ENCODE measurements around the gene AGA. TPM values are rescaled to one million over a fixed set of nuclear protein-coding genes. Genes with fewer than 3 reads are reported as not detected.

AGA gene
- total and polyA plus RNA-seq, 2 of the 4 experiments (the other 2 are of a cell fraction) = 26.3 to 38.5 TPM

GRCh38 chr4:177404986-177405385 is 37.3 kb downstream of the AGA start:
- BruUV-seq (replicated peaks) = no TSS peak
- CTCF ChIA-PET = interaction anchor here (0.6 kb wide), 1 partner anchor 1295 kb away, joined by 5 read pairs; no protein-coding TSS in a partner anchor
- no peaks in the 10 kb centered on the region for H3K9me1 ChIP-seq (ENCODE audit: insufficient read depth, low read length)
- TF ChIP-seq, protein P1, sequence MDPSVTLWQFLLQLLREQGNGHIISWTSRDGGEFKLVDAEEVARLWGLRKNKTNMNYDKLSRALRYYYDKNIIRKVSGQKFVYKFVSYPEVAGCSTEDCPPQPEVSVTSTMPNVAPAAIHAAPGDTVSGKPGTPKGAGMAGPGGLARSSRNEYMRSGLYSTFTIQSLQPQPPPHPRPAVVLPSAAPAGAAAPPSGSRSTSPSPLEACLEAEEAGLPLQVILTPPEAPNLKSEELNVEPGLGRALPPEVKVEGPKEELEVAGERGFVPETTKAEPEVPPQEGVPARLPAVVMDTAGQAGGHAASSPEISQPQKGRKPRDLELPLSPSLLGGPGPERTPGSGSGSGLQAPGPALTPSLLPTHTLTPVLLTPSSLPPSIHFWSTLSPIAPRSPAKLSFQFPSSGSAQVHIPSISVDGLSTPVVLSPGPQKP (IDR thresholded peaks at IDR 0.05; ENCODE audit: borderline replicate concordance, low read depth, low read length) = no peak
- TF ChIP-seq MXI1 (IDR thresholded peaks at IDR 0.05; ENCODE audit: borderline replicate concordance, low read depth, low read length) (no peak), FOS (IDR thresholded peaks at IDR 0.05; ENCODE audit: low read depth, low read length) (no peak), RFX5 (IDR thresholded peaks at IDR 0.05; ENCODE audit: low read depth, low read length) (no peak), RCOR1 (IDR thresholded peaks at IDR 0.05; ENCODE audit: insufficient replicate concordance, low read length) (no peak), SMC3 (IDR thresholded peaks at IDR 0.05; ENCODE audit: low read depth, low read length) (no peak), MAFK (IDR thresholded peaks at IDR 0.05; ENCODE audit: low read depth, low read length) (no peak), NFE2L2 (IDR thresholded peaks at IDR 0.05; ENCODE audit: low read depth, low read length) (no peak), BHLHE40 (IDR thresholded peaks at IDR 0.05; ENCODE audit: low read depth, low read length) (no peak), CHD1 (IDR thresholded peaks at IDR 0.05; ENCODE audit: low read depth, low read length) (no peak), CEBPB (IDR thresholded peaks at IDR 0.05; ENCODE audit: low read depth, low read length) (no peak), RAD21 (IDR thresholded peaks at IDR 0.05; ENCODE audit: low read length) (no peak), POLR2A (IDR thresholded peaks at IDR 0.05; ENCODE audit: low read depth, low read length) (no peak), MAZ (IDR thresholded peaks at IDR 0.05; ENCODE audit: borderline replicate concordance, low read depth, low read length) (no peak), USF2 (IDR thresholded peaks at IDR 0.05; ENCODE audit: low read depth, low read length) (no peak)
- TF ChIP-seq, protein P2, sequence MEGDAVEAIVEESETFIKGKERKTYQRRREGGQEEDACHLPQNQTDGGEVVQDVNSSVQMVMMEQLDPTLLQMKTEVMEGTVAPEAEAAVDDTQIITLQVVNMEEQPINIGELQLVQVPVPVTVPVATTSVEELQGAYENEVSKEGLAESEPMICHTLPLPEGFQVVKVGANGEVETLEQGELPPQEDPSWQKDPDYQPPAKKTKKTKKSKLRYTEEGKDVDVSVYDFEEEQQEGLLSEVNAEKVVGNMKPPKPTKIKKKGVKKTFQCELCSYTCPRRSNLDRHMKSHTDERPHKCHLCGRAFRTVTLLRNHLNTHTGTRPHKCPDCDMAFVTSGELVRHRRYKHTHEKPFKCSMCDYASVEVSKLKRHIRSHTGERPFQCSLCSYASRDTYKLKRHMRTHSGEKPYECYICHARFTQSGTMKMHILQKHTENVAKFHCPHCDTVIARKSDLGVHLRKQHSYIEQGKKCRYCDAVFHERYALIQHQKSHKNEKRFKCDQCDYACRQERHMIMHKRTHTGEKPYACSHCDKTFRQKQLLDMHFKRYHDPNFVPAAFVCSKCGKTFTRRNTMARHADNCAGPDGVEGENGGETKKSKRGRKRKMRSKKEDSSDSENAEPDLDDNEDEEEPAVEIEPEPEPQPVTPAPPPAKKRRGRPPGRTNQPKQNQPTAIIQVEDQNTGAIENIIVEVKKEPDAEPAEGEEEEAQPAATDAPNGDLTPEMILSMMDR (conservative IDR thresholded peaks at IDR 0.05; ENCODE audit: low read depth, low read length) = no peak
- POLR2A ChIA-PET (ENCODE audit: unreplicated experiment) = no interaction called here
- intact Hi-C loops (cut with micrococcal nuclease) (no loop called here), dilution Hi-C loops (cut with HindIII; ENCODE audit: low sequenced_read_pairs, unreplicated experiment) (no loop called here), in situ Hi-C loops (cut with MboI; ENCODE audit: low sequenced_read_pairs) (no loop called here)
- H3K56ac ChIP-seq (ENCODE audit: extremely low read depth, insufficient read depth, low read length) = no peak overlapping the region
- H4K8ac ChIP-seq (ENCODE audit: low read depth in 2 of 2, low read length in 2 of 2) = no peak overlapping the region
- H2BK20ac ChIP-seq (ENCODE audit: low read depth, low read length) = no peak overlapping the region
- H3K4me3 ChIP-seq (ENCODE audit: insufficient read depth, low read depth, low read length) = no peak overlapping the region
- no peak for ATAC-seq (ENCODE audit: low read depth)
- no peak overlapping the region for H3K14ac ChIP-seq (replicated peaks; ENCODE audit: low read depth, low read length)
- DNase-seq = no peak
- no peak overlapping the region for H2AK9ac ChIP-seq (replicated peaks; ENCODE audit: low read depth, low read length, poor library complexity)
- WGBS, 2 experiments (ENCODE audit: extremely low coverage in 2 of 2, insufficient read length in 1 of 2) = no CpG with 5 or more reads among the region's 4 CpGs
- H3K9me3 ChIP-seq (ENCODE audit: control insufficient read depth, insufficient read depth, low read length) = no peaks in the 10 kb centered on the region
- H3K79me1 ChIP-seq (ENCODE audit: low read depth in 1 of 2, low read length in 2 of 2) = no peaks in the 10 kb centered on the region
- H2AFZ ChIP-seq (replicated peaks; ENCODE audit: low read length, poor library complexity) = no peak overlapping the region
- no peak overlapping the region for H4K91ac ChIP-seq (ENCODE audit: insufficient read depth, low read depth, low read length)
- no peak overlapping the region for H4K5ac ChIP-seq (ENCODE audit: low read depth, low read length)
- no peak overlapping the region for H2BK5ac ChIP-seq (ENCODE audit: low read depth, low read length, poor library complexity, severe bottlenecking)
- no peaks in the 10 kb centered on the region for H3K27me3 ChIP-seq (ENCODE audit: control insufficient read depth, insufficient read depth, low read length)
- no peak overlapping the region for H2AK5ac ChIP-seq (ENCODE audit: low read depth, low read length)
- no peaks in the 10 kb centered on the region for H3K36me3 ChIP-seq (ENCODE audit: control insufficient read depth, insufficient read depth, low read length)
- H2BK120ac ChIP-seq (ENCODE audit: low read depth, low read length) = no peak overlapping the region
- H2BK15ac ChIP-seq (ENCODE audit: low read depth, low read length) = no peak overlapping the region
- H4K20me1 ChIP-seq (ENCODE audit: insufficient read depth, low read length) = no peaks in the 10 kb centered on the region
- H3K27ac ChIP-seq (ENCODE audit: insufficient read depth, low read length) = no peak overlapping the region
- no peak overlapping the region for H3K4ac ChIP-seq (ENCODE audit: low read depth, low read length)
- no peak overlapping the region for H3K18ac ChIP-seq (ENCODE audit: low read depth, low read length)
- H3K4me1 ChIP-seq (ENCODE audit: control insufficient read depth, insufficient read depth, low read length) = no peaks in the 10 kb centered on the region
- H3K23ac ChIP-seq (ENCODE audit: low read depth, low read length) = no peak overlapping the region
- H3K4me2 ChIP-seq (ENCODE audit: low read depth, low read length) = no peak overlapping the region
- H3K9ac ChIP-seq (ENCODE audit: low read depth, low read length) = no peak overlapping the region
